Nucleus accumbens (tissue), 56 donors: Measurements from ENCODE around the gene LILRB5.
A peak's percentile ranks its signal among the peaks of the same experiment; 100 is the strongest.
"Not testable (repeated sequence)": the region's sequence is repeated elsewhere in the genome, so short reads cannot be mapped to it uniquely, and the experiment has no call there.

Experiments
- DNase-seq, 56 donors: peaks; one replicate each; lab custom pipeline; 2025; lab: John Stamatoyannopoulos, UW

Gene LILRB5

GRCh38 chr19:54217517-54218247 is 39.4 kb downstream of the LILRB5 start:
- DNase-seq, result not testable (repeated sequence)

GRCh38 chr19:54216869-54217268 is 40.2 kb downstream of the LILRB5 start:
- no peak for DNase-seq

- DNase-seq, result not testable (repeated sequence)
Measured at GRCh38 chr19:54214734-54215133, 42.3 kb downstream of the LILRB5 start.

- not testable (repeated sequence) for DNase-seq
Measured at GRCh38 chr19:54214217-54214616, 42.9 kb downstream of the LILRB5 start.

- no peak for DNase-seq
Measured at GRCh38 chr19:54211235-54211634, 45.8 kb downstream of the LILRB5 start.

GRCh38 chr19:54209811-54210494 is 47.1 kb downstream of the LILRB5 start:
- DNase-seq, result peak in 45 of 56 donors; percentile 9 to 81 (median 60)

- peak in 28 of 56 donors; percentile 13 to 73 (median 54) for DNase-seq
Measured at GRCh38 chr19:54209058-54209810, 47.8 kb downstream of the LILRB5 start.

GRCh38 chr19:54208784-54209057 is 48.4 kb downstream of the LILRB5 start:
- DNase-seq, result no peak

- DNase-seq, result peak in 35 of 56 donors; percentile 2 to 74 (median 42)
Measured at GRCh38 chr19:54207983-54208783, 48.9 kb downstream of the LILRB5 start.

GRCh38 chr19:54207676-54207982 is 49.4 kb downstream of the LILRB5 start:
- DNase-seq, result no peak

- not testable (repeated sequence) for DNase-seq
Measured at GRCh38 chr19:54207193-54207592, 49.9 kb downstream of the LILRB5 start.

- DNase-seq, result no peak
Measured at GRCh38 chr19:54206831-54207177, 50.3 kb downstream of the LILRB5 start.

- no peak for DNase-seq
Measured at GRCh38 chr19:54206030-54206830, 50.8 kb downstream of the LILRB5 start.

GRCh38 chr19:54204767-54205468 is 52.2 kb downstream of the LILRB5 start:
- DNase-seq, result no peak

GRCh38 chr19:54203151-54203611 is 53.9 kb downstream of the LILRB5 start:
- DNase-seq, result no peak

- DNase-seq, result no peak
Measured at GRCh38 chr19:54201980-54202379, 55.1 kb downstream of the LILRB5 start.

- DNase-seq, result no peak
Measured at GRCh38 chr19:54201172-54201701, 55.8 kb downstream of the LILRB5 start.
